Tibial artery (tissue), 4 donors: Measurements from ENCODE around the gene ANKRD16.
"Not testable (repeated sequence)": the region's sequence is repeated elsewhere in the genome, so short reads cannot be mapped to it uniquely, and the experiment has no call there.

Source experiments
- DNase-seq, 2 donors: peaks; one replicate each; pipeline ENCODE4 v3.0.0-alpha.2; 2019
- H3K27ac ChIP-seq, 2 donors: fragments of 200-600 bp; sonication (generic) in 1 of 2; 1 replicate in 1 of 2; 2 replicates in 1 of 2; pipeline ENCODE4 v1.5.1; 2018 to 2019; ENCODE audit warnings: mild to moderate bottlenecking in 1 of 2
- H3K27me3 ChIP-seq, 2 donors: fragments of 200-600 bp; sonication (generic) in 1 of 2; one replicate each; pipeline versions ENCODE4 v1.5.1 to v1.6.0; 2016 to 2019
- H3K36me3 ChIP-seq, 3 donors: fragments of 200-600 bp; sonication (generic) in 2 of 3; one replicate each; pipeline ENCODE4 v1.5.1; 2016 to 2019; ENCODE audit warnings: mild to moderate bottlenecking in 2 of 3
- H3K4me1 ChIP-seq, 4 donors: fragments of 200-600 bp; sonication (generic) in 2 of 4; 1 replicate in 3 of 4; 2 replicates in 1 of 4; pipeline ENCODE4 v1.5.1; 2016 to 2019
- H3K4me3 ChIP-seq, 2 donors: fragments of 200-600 bp; sonication (generic) in 1 of 2; 1 replicate in 1 of 2; 2 replicates in 1 of 2; pipeline ENCODE4 v1.5.1; 2018 to 2019; ENCODE audit warnings: mild to moderate bottlenecking in 2 of 2
- H3K9me3 ChIP-seq, 3 donors: fragments of 200-600 bp; sonication (generic) in 1 of 3; one replicate each; pipeline ENCODE4 v1.5.1; 2016 to 2019
- CTCF ChIP-seq, 2 experiments: fragments of 200-600 bp in 1 of 2; fragments of 450-650 bp in 1 of 2; IDR thresholded peaks; one replicate each; pipeline ENCODE4 v1.5.1; 2017 to 2019; ENCODE audit warnings: antibody characterized with exemption in 2 of 2, mild to moderate bottlenecking in 1 of 2, moderate library complexity in 1 of 2
- intact Hi-C: fragments of 100-400 bp; cut with DNase I; formaldehyde crosslinking; loops from one replicate; pipeline ENCODE4 v1.15.0; 2023; ENCODE audit warnings: low total_unique reads

ANKRD16 gene

GRCh38 chr10:5840314-5841307 lies 49.1 kb downstream of the ANKRD16 start:
- H3K4me3 ChIP-seq, result no peak overlapping the region
- no peaks in the 10 kb centered on the region for H3K9me3 ChIP-seq
- peaks cover 0 to 6% (median 0%) of the 10 kb centered on the region in 4 donors for H3K4me1 ChIP-seq
- H3K27me3 ChIP-seq, result peaks cover 0 to 3% of the 10 kb centered on the region in 2 donors
- DNase-seq, result no peak
- TF ChIP-seq CTCF (IDR thresholded peaks at IDR 0.05), result no peak
- intact Hi-C loops, result no loop called here
- H3K27ac ChIP-seq, result no peak overlapping the region
- no peaks in the 10 kb centered on the region for H3K36me3 ChIP-seq

- intact Hi-C loops, H3K4me3 ChIP-seq, H3K36me3 ChIP-seq, H3K4me1 ChIP-seq, H3K27ac ChIP-seq, H3K9me3 ChIP-seq, DNase-seq, H3K27me3 ChIP-seq: not testable (repeated sequence)
Measured at GRCh38 chr10:5836181-5836580, 53.5 kb downstream of the ANKRD16 start.

- no peak overlapping the region for H3K4me3 ChIP-seq
- intact Hi-C loops, result no loop called here
- no peaks in the 10 kb centered on the region for H3K9me3 ChIP-seq
- no peaks in the 10 kb centered on the region for H3K36me3 ChIP-seq
- no peak for TF ChIP-seq CTCF (IDR thresholded peaks at IDR 0.05)
- H3K27me3 ChIP-seq, result peaks cover 0 to 3% of the 10 kb centered on the region in 2 donors
- DNase-seq, result no peak
- H3K27ac ChIP-seq, result no peak overlapping the region
- no peaks in the 10 kb centered on the region for H3K4me1 ChIP-seq
Measured at GRCh38 chr10:5835446-5836095, 54.1 kb downstream of the ANKRD16 start.

- no peaks in the 10 kb centered on the region for H3K9me3 ChIP-seq
- no peak for TF ChIP-seq CTCF (IDR thresholded peaks at IDR 0.05)
- intact Hi-C loops, result no loop called here
- no peak overlapping the region for H3K27ac ChIP-seq
- no peaks in the 10 kb centered on the region for H3K4me1 ChIP-seq
- H3K4me3 ChIP-seq, result no peak overlapping the region
- no peak for DNase-seq
- H3K27me3 ChIP-seq, result no peaks in the 10 kb centered on the region
- no peaks in the 10 kb centered on the region for H3K36me3 ChIP-seq
Measured at GRCh38 chr10:5833814-5834213, 55.9 kb downstream of the ANKRD16 start.

- Histone ChIP-seq H3K9me3 (no peaks in the 10 kb centered on the region), H3K4me1 (no peaks in the 10 kb centered on the region), H3K27ac (no peak overlapping the region), H3K4me3 (no peak overlapping the region), H3K36me3 (no peaks in the 10 kb centered on the region), H3K27me3 (no peaks in the 10 kb centered on the region)
- no peak for TF ChIP-seq CTCF (IDR thresholded peaks at IDR 0.05)
- intact Hi-C loops, result no loop called here
- no peak for DNase-seq
Measured at GRCh38 chr10:5832946-5833345, 56.7 kb downstream of the ANKRD16 start.

- intact Hi-C loops, result no loop called here
- no peak for TF ChIP-seq CTCF (IDR thresholded peaks at IDR 0.05)
- Histone ChIP-seq H3K27me3 (no peaks in the 10 kb centered on the region), H3K4me3 (no peak overlapping the region), H3K36me3 (no peaks in the 10 kb centered on the region), H3K9me3 (no peaks in the 10 kb centered on the region), H3K4me1 (no peaks in the 10 kb centered on the region), H3K27ac (no peak overlapping the region)
- DNase-seq, result no peak
Measured at GRCh38 chr10:5831446-5831782, 58.3 kb downstream of the ANKRD16 start.
